SKM-1 (cell line): Measurements from ENCODE around the gene PTPRN2.
"Not testable (repeated sequence)": the region's sequence is repeated elsewhere in the genome, so short reads cannot be mapped to it uniquely, and the experiment has no call there.

Experiments
- DNase-seq: peaks from one replicate; lab custom pipeline; 2025; ENCODE audit not compliant: unreplicated experiment; lab: John Stamatoyannopoulos, UW

Gene PTPRN2

DNA sequence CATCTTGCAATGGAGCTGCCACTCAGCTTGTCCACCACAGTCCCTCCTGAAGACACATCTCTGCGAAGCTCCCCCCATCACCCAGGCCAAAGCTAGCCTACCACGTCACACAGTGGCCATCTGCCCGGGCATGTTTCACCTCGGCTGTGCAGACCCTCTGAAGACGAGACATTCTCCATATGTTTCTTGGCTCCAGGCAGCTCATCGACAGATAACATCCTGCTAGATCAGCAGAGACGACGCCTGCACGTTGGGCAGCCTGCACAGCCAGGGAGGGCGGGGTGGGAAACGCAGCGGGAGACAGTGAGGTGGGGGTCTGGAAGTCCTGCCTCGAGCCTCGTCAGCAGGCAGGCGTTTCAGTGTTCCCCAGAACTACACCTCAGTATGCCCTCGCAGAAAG, 53.0 kb downstream of the PTPRN2 start:
- DNase-seq = no peak

DNA sequence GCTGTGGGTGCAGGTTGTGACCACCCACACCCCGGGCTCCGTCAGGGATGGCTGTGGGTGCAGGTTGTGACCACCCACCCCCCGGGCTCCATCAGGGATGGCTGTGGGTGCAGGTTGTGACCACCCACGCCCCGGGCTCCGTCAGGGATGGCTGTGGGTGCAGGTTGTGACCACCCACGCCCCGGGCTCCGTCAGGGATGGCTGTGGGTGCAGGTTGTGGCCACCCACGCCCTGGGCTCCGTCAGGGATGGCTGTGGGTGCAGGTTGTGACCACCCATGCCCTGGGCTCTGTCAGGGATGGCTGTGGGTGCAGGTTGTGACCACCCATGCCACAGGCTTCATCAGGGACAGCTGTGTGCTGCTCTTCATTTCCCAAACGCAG, 53.5 kb downstream of the PTPRN2 start:
- not testable (repeated sequence) for DNase-seq

DNA sequence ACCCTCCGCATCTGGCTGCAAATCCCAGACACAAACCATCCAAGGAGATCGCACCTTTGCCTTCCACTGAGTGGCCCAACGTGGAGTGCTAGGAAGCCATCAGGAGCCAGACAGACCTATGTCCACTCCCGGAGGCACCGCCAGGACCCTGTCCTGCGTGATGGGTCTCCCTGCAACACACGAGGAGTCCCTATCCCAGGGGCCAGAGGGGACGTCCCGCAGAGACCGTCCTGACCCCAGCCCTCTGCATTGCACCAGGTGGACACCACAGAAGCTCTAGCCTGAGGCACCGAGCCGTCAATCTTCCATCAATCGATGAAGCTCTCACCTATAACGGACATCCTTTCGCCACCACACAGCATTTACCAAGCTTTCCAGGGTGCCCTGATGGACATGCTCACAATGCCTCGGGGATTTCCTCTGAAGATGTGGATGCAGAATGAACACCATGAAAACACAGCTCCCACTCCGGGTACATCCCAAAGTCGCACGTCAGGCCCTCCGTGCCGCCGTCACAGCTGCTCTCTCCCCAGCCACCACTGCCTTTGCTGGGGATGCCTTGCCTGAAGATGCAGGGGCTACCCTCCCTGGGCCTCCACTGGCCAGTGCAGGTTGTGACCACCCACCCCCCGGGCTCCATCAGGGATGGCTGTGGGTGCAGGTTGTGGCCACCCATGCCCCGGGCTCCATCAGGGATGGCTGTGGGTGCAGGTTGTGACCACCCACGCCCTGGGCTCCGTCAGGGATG, 54.1 kb downstream of the PTPRN2 start:
- DNase-seq = no peak

DNA sequence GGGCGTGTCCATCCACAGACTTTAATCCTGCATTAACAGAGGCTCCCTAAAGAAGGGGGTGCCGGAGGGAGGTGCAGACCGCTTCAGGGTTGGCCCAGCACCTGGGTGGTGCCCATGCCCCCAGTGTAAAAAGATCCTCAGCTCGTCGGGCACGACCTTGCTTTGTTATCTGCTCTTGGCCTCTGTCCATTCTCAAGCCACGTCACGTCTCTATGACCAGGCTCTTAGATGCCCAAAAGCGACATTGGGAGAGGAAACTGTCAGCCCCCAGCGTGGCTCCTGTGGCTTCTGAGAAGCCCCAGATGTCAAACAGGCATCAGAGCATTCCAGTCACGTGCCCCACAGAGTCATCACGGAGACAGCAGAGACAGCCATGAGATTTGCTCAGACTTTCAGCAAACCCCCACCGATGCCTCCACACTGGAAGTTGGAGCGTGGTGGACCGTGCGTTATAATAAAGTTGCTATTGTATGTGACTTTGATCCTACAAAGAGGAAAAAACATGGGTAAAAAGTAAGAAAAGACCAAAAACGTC, 55.5 kb downstream of the PTPRN2 start:
- no peak for DNase-seq

DNA sequence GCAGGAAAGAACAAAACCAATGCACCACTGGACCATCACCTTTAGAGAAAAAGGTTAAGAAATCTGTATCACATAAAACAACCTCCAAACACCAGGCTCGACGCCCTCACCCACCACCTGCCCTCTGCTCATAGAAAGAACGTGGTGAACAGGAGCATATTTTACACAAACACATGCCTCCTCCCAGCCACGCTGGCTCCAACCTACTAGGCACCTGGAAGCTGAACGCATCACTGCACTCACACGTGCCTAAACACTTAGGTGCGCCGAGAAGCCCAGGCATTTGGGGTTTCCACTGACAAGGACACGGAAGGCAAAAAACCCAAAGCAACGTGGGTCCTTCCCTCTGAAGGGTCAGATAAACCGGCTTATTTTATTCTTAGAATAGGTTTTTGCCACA, 56.0 kb downstream of the PTPRN2 start:
- DNase-seq = no peak

DNA sequence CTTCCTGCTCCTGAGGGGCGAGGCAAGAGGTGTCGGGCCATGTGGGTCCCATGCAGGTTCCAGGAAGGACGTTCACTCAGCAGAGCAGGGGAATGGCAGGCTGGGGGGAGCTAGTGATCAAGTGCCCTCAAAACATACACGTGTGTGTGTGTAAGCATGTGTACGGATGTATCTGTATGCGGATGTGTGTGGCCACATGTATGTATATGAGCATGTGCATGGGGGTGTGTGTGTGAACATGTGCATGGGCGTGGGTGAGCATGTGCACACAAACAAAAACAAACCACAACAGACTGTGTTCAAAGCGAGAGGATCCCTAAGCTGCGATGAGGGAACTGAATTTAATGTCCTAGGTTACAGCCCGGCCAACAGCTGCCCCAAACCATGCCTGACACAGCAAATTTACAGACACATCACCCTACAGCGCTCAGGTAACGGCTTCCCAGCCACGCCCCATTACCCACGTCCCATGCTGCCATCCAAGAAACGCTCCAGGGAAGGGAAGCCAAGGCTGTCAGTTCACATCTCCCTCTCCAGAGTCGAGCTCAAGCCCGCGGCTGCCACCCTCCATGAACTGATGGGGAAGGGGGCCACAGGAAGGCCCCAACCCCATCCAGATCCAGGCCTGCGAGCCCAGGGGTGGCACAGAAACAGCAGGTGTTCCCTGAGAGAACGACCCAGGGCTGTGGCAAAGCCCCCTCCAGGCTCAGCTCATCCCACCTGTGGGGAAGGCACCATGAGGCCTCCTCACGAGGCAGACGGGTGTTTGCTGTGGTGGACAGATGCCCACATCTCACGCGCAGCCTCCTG, 56.6 kb downstream of the PTPRN2 start:
- no peak for DNase-seq

DNA sequence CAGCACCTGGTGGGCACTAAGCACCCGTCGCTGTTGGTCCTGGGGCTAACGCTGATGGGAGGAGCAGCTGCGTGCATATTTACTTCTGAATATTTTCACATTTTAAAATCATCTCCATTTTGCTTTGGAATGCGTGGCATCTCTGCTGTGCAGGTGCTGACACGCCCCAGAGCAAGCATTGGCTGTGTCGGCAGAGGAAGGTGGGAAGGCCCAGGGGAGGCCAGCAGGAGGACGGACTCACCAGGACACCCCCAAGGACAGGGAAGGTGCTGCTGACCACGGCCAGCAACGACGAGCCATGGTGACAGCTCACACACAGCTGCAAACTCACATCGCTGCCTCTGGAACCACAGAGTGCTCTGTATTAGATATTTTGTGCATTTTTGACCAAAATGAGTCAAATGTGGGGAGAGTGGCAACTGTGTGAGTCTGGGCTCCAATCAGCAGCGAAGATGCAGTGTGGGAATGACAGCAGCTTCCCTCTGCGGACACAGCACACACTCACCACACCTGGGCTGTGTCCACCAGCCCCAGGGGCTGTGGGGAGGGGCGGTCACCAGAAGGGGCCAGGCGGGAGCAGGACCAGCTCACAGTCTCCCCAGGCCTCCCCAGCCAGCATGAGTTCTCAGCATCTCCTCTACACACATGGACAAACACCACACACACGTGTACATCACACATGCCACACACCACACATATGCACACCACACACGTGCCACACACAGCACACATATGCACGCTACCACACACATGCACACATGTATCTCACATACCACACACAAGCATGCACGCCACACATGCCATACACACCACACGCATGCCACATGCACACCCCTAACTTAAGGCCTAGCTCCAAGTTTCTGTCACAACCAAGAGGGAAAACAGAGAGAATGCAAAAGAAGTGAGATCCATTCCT, 58.2 kb downstream of the PTPRN2 start:
- DNase-seq = no peak

DNA sequence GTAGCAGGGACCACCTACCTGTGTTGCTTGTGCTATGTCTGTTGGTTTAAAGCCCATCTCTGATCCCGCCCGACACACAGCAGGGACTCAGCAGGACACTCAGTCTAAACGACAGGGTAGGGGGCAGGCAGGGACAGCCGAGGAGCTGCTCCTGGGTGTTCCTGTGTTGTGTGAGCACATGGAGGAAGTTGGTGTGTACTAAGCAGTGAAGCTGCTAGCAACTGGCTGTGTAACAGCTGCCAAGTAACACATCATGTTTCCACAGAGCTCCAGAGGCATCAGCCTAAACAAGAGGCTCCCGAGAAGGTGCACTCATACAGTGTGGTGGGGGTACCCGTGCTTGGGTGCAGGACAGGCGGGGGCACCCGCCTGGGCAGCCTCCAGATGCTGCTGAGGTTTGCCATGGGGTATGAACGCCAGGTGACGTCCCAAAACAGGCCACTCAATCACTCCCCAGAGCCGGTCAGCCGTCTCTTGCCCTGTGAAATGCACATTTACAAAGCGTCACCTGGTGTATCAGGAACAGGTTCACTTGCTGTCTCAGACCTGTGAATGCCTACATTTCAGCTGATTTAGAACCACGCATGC, 59.6 kb downstream of the PTPRN2 start:
- no peak for DNase-seq

DNA sequence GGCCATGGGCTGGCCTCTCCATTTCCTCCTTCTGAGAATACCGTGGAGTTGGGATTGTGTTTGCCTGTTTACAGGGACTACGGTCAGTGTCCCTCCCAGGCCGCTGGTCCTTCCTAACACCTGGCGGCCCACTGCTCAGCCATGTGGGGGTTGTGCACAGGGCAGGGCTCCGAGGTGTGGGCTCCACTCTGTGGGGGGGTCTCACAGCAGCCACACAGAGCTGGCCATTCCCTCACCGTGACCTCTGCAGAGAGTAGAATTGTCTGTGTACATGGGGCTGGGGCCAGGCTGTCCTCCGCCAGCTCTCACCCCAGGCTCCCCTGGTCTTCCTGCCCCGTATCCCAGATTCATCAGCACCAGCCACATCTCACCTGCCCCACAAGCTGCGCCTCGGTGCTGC, 60.1 kb downstream of the PTPRN2 start:
- no peak for DNase-seq

DNA sequence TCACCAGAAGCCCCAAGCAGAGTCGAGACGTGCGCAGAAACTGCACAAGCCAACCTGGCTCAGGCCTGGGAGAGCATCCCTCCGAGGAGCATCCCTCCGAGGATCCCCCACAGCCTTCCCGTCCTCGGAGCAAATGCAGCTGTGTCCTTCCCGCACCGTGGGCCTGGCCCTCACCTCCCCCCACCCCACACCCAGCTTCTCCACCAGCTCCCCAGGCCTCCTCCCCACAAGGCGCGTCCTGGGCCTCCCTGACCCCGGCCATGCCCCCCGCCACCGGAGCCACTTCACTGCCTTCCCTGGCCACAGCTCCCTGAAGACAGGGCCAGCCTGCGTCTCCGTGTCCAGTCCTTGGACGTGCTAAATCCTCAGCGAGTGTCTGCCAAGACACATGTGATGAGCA, 60.6 kb downstream of the PTPRN2 start:
- no peak for DNase-seq

DNA sequence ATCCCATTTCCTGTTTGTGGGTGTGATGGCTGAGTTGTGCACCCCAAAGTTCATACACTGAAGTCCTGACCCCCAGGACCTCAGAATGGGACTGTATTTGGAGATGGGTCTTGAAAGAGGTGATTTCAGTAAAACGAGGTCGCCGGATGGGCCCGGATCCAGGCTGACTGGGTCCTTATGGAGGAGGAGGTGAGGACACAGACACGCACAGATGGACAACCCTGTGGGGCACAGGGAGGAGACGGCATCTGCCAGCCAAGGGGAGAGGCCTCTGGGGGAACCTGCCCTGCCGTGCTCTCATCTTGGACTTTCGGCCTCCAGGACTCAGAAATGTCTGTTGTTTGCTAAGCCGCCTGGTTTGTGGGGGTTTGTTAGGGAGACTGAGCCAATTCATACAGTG, 61.1 kb downstream of the PTPRN2 start:
- no peak for DNase-seq

DNA sequence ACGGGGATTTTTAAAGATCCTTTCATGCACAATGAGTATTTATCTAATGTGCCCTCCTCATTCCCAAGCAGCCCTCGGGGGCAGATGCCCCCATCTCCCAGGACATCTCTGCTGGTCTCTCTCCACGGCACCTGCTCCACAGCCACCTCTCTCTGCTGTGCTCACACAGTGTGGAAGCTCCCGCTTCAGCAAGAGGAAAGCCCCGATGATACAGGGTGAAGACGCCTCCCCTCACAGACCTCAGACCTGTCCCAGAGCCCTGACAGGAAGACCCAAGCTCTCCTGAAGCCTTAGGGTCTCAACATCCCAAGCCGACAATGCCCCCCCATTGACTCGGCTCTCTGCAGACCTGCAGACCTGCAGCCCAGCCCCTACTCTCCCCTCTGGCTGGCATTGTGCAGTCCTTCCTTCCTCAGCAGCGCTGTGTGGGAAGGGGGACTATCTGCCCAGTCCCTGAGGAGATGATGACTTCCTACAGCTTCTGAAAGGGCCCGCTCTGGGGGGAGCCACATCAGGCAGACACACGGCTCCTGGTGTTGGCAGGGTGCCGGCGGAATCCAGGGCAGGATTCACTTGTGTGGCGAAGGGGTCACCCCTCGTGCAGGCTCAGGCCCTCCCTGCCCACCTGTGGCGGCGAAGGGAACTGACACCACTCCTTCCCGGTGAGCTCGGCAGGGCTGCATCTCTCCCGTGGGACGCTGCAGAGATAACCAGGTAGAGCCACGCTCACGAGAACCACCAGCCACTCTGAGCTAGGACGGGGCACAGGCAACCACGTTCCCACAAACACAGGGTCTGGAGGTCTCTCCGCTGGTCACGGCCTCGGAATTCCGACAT, 61.8 kb downstream of the PTPRN2 start:
- no peak for DNase-seq

DNA sequence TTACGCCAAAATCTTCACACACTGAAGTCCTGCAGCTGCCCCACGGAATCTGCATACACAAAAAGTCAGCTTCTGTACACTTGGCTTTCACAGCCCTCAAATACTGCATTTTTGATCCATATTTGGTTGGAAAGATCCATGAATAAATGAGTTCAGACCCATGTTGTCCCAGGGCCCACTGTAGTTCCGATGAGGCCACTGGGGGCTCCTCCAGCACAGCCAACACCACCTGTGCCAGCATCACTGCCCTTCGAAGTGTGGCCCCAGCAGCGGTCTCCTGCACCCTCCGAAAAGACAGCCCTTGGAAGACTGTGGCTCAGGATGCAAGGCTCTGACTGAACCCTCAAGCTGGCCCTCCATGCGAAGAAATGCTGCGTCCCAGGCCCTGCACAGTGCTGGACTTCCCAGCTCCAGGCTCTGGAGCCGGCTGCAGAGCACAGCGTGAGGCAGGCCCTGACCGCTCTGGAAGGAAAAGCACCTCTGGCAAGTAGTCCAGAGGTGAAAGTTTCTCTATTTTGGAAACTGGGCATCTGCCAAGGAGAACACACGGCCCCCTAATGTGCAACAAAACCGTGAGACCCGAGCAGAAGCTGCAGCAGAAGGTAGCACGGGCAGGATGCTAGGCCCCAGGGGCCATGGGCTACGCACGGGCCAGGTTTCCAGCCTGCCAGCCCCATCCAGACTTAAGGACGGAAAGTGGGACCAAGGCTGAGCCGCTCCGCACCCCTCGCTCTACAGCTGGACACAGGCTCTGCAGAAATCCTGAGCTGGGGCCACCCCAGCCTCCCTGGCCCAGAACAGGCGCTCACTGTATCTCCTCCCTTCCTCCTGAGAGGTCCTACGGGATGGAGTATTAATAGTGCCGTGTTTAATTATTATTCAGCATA, 62.6 kb downstream of the PTPRN2 start:
- no peak for DNase-seq

DNA sequence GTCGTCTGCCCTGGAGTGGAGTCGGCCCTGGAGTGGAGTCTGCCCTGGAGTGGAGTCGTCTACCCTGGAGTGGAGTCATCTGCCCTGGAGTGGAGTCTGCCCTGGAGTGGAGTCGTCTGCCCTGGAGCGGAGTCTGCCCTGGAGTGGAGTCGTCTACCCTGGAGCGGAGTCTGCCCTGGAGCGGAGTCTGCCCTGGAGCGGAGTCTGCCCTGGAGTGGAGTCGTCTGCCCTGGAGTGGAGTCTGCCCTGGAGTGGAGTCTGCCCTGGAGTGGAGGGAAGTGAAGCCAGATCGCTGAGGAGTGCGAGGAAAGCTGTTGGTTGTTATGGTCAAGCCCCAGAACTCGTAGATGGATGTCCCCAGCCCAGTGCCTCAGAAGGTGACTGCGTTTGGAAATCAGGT, 63.3 kb downstream of the PTPRN2 start:
- DNase-seq = not testable (repeated sequence)

DNA sequence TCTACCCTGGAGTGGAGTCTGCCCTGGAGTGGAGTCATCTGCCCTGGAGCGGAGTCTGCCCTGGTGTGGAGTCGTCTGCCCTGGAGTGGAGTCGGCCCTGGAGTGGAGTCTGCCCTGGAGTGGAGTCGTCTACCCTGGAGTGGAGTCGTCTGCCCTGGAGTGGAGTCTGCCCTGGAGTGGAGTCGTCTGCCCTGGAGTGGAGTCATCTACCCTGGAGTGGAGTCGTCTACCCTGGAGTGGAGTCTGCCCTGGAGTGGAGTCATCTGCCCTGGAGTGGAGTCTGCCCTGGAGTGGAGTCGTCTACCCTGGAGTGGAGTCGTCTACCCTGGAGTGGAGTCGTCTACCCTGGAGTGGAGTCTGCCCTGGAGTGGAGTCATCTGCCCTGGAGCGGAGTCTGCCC, 63.7 kb downstream of the PTPRN2 start:
- DNase-seq = not testable (repeated sequence)

DNA sequence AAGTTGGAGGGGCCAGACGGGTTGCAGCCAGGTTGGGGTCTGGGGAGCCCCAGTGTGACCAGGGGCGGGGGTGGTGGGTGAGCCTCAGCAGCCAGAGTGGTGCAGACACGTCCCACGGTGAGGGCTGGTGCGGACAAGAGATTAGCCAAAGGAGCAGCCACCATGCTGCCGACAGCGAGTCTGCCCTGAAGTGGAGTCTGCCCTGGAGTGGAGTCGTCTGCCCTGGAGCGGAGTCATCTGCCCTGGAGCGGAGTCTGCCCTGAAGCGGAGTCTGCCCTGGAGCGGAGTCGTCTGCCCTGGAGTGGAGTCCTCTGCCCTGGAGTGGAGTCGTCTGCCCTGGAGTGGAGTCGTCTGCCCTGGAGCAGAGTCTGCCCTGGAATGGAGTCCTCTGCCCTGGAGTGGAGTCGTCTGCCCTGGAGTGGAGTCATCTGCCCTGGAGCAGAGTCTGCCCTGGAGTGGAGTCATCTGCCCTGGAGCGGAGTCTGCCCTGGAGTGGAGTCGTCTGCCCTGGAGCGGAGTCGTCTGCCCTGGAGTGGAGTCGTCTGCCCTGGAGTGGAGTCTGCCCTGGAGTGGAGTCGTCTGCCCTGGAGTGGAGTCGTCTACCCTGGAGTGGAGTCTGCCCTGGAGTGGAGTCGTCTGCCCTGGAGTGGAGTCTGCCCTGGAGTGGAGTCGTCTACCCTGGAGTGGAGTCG, 64.3 kb downstream of the PTPRN2 start:
- not testable (repeated sequence) for DNase-seq

DNA sequence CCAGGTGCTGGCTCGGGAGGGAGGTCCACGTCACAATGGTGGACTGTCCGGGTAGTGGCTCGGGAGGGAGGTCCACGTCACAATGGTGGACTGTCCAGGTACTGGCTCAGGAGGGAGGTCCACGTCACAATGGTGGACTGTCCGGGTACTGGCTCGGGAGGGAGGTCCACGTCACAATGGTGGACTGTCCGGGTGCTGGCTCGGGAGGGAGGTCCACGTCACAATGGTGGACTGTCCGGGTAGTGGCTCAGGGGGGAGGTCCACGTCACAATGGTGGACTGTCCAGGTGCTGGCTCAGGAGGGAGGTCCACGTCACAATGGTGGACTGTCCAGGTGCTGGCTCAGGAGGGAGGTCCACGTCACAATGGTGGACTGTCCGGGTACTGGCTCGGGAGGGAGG, 65.8 kb downstream of the PTPRN2 start:
- DNase-seq = not testable (repeated sequence)

DNA sequence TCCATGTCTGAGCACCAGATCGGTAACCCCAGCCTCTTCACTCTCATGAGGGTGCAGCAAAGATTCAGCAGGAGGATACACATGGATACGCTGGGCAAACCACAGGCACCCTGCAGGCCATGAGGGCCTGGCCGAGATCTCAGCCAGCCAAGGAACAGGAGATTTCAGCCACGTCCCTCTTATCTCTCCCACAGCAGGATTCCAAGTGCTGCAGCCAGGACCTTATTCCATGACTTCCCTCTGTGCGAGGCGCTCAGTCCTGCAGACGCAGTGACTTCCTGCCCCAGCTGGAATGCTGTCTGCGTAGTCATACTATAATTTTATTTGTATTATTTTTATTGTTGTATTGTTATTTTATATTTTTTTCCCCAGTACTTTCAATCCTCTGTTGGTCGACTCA, 66.8 kb downstream of the PTPRN2 start:
- no peak for DNase-seq
